SK-N-SH (cell line): Measurements from ENCODE around the gene PDCD11. TPM values are rescaled to one million over a fixed set of nuclear protein-coding genes. Genes with fewer than 3 reads are reported as not detected.

ENCODE experiments used
- CTCF ChIA-PET: fragments of 300-600, 350-600 bp; formaldehyde crosslinking; extraction: SDS; loops from one replicate; lab custom pipeline; 2021; lab: Yijun Ruan, JAX
- POLR2A ChIA-PET: fragments of 350-600 bp; sonication (Branson Sonifier 250); formaldehyde crosslinking; extraction: SDS; loops from one replicate; lab custom pipeline; 2020; ENCODE audit warnings: antibody characterized with exemption, inconsistent platforms; lab: Yijun Ruan, JAX
- DNase-seq: peaks from one replicate; pipeline ENCODE4 v3.0.0; 2012
- H2AFZ ChIP-seq: fragments of 200-600 bp; sonication (generic); 2 replicates; pipeline ENCODE4 v1.8.1; 2016; ENCODE audit warnings: antibody characterized with exemption, mild to moderate bottlenecking, low read depth
- H3F3A ChIP-seq: fragments of 200-600 bp; sonication (generic); replicated peaks from 2 replicates; pipeline ENCODE3; 2016; ENCODE audit warnings: antibody characterized with exemption, mild to moderate bottlenecking; ENCODE audit not compliant: insufficient read depth
- H3K27ac ChIP-seq, 2 experiments: fragments of 200-500 bp in 1 of 2; fragments of 200-600 bp in 1 of 2; sonication (Bioruptor generic) in 1 of 2; sonication (generic), shearing (Covaris generic) in 1 of 2; 2 replicates each; pipeline versions ENCODE4 v1.5.1 to v1.6.1; 2014 to 2016; ENCODE audit warnings: low read depth in 2 of 2, inconsistent platforms in 1 of 2, low read length in 1 of 2, mild to moderate bottlenecking in 1 of 2, mixed read lengths in 1 of 2
- H3K27me3 ChIP-seq: fragments of 200-600 bp; sonication (generic), shearing (Covaris generic); 2 replicates; pipeline ENCODE4 v1.6.1; 2016; ENCODE audit warnings: mixed run types; ENCODE audit not compliant: insufficient read depth
- H3K36me3 ChIP-seq, 2 experiments: fragments of 200-500 bp in 1 of 2; fragments of 200-600 bp in 1 of 2; sonication (Bioruptor generic) in 1 of 2; sonication (generic) in 1 of 2; replicated peaks in 1 of 2; 2 replicates each; pipeline versions ENCODE3 to v1.5.1; 2014 to 2016; ENCODE audit warnings: low read length in 1 of 2, mild to moderate bottlenecking in 1 of 2; ENCODE audit not compliant: insufficient read depth in 2 of 2, control insufficient read depth in 1 of 2
- H3K4me1 ChIP-seq, 2 experiments: fragments of 200-500 bp in 1 of 2; fragments of 200-600 bp in 1 of 2; sonication (Bioruptor generic) in 1 of 2; sonication (generic), shearing (Covaris generic) in 1 of 2; 2 replicates each; pipeline versions ENCODE4 v1.5.1 to v1.6.1; 2014 to 2016; ENCODE audit warnings: low read depth in 1 of 2, low read length in 1 of 2, mixed run types in 1 of 2; ENCODE audit not compliant: insufficient read depth in 2 of 2, control insufficient read depth in 1 of 2
- H3K4me2 ChIP-seq: fragments of 200-600 bp; sonication (generic), shearing (Covaris generic); 2 replicates; pipeline ENCODE4 v1.6.1; 2017; ENCODE audit warnings: mixed run types
- H3K4me3 ChIP-seq, 2 experiments: fragments of 200-500 bp in 1 of 2; fragments of 200-600 bp in 1 of 2; sonication (Bioruptor generic) in 1 of 2; sonication (generic), shearing (Covaris generic) in 1 of 2; 2 replicates each; pipeline versions ENCODE4 v1.5.1 to v1.8.1; 2014 to 2016; ENCODE audit warnings: low read depth in 2 of 2, inconsistent platforms in 1 of 2, low read length in 1 of 2, mild to moderate bottlenecking in 1 of 2, mixed read lengths in 1 of 2, moderate library complexity in 1 of 2
- H3K79me2 ChIP-seq: fragments of 200-600 bp; sonication (generic); 2 replicates; pipeline ENCODE4 v1.8.1; 2017; ENCODE audit warnings: mild to moderate bottlenecking; ENCODE audit not compliant: insufficient read depth
- H3K9ac ChIP-seq: fragments of 200-600 bp; sonication (generic); 2 replicates; pipeline ENCODE4 v1.6.1; 2017; ENCODE audit warnings: mixed run types
- H3K9me2 ChIP-seq: fragments of 200-600 bp; sonication (generic); 2 replicates; pipeline ENCODE4 v1.6.1; 2017; ENCODE audit warnings: mixed run types
- H3K9me3 ChIP-seq: fragments of 200-600 bp; sonication (generic); 2 replicates; pipeline ENCODE4 v1.6.1; 2017; ENCODE audit warnings: mixed run types, mild to moderate bottlenecking, moderate library complexity
- H4K20me1 ChIP-seq: fragments of 200-600 bp; sonication (generic); 2 replicates; pipeline ENCODE4 v1.6.1; 2017; ENCODE audit warnings: mild to moderate bottlenecking, mixed run types; ENCODE audit not compliant: insufficient read depth
- CHD2 ChIP-seq: fragments of 150-350 bp; IDR thresholded peaks from 2 replicates; pipeline ENCODE4 v1.6.1; 2018; ENCODE audit warnings: low read length; ENCODE audit not compliant: partially characterized antibody
- EP300 ChIP-seq, 2 experiments: IDR thresholded peaks; 2 replicates each; pipeline versions ENCODE4 v1.4.0 to v1.6.1; 2012; ENCODE audit warnings: borderline replicate concordance in 1 of 2, low read depth in 1 of 2, low read length in 1 of 2
- FOSL2 ChIP-seq: IDR thresholded peaks from 2 replicates; pipeline ENCODE4 v1.4.0; 2012; ENCODE audit warnings: low read depth, mild to moderate bottlenecking, moderate library complexity, borderline replicate concordance
- FOXM1 ChIP-seq: IDR thresholded peaks from 2 replicates; pipeline ENCODE4 v1.4.0; 2012; ENCODE audit warnings: low read depth, mild to moderate bottlenecking
- GABPA ChIP-seq: IDR thresholded peaks from 2 replicates; pipeline ENCODE4 v1.4.0; 2012; ENCODE audit warnings: low read depth, mild to moderate bottlenecking
- GATA2 ChIP-seq: sonication (generic); formaldehyde crosslinking; IDR thresholded peaks from 2 replicates; pipeline ENCODE4 v1.5.0; 2020; ENCODE audit warnings: mild to moderate bottlenecking, missing genetic modification reagents
- NFIC ChIP-seq: IDR thresholded peaks from 2 replicates; pipeline ENCODE4 v1.4.0; 2012; ENCODE audit warnings: borderline replicate concordance
- NRF1 ChIP-seq: IDR thresholded peaks from 2 replicates; pipeline ENCODE4 v1.6.1; 2012; ENCODE audit warnings: low read depth, mild to moderate bottlenecking, low read length
- RAD21 ChIP-seq: IDR thresholded peaks from 2 replicates; pipeline ENCODE4 v1.6.1; 2012; ENCODE audit warnings: mild to moderate bottlenecking, low read length
- RCOR1 ChIP-seq: fragments of 150-350 bp; IDR thresholded peaks from 2 replicates; pipeline ENCODE4 v1.6.1; 2017; ENCODE audit warnings: antibody characterized with exemption, low read length
- RFX5 ChIP-seq: IDR thresholded peaks from 2 replicates; pipeline ENCODE4 v1.6.1; 2012; ENCODE audit warnings: mild to moderate bottlenecking, improper control_type of control experiment, low read length
- TAF1 ChIP-seq: IDR thresholded peaks from 2 replicates; pipeline ENCODE4 v1.6.1; 2012; ENCODE audit warnings: low read depth, mild to moderate bottlenecking, low read length, moderate library complexity, borderline replicate concordance
- TEAD4 ChIP-seq: IDR thresholded peaks from 2 replicates; pipeline ENCODE4 v1.4.0; 2012; ENCODE audit warnings: mild to moderate bottlenecking, borderline replicate concordance; ENCODE audit not compliant: insufficient read depth
- YY1 ChIP-seq: IDR thresholded peaks from 2 replicates; pipeline ENCODE4 v1.4.0; 2012; ENCODE audit warnings: low read depth, mild to moderate bottlenecking
- WGBS: methylation state at CpG from one replicate; pipeline ENCODE4 v1.1.6; 2017; ENCODE audit warnings: low lambda C conversion rate; 5-methylcytosine and 5-hydroxymethylcytosine counted together
- polyA plus RNA-seq, 3 experiments: library from polyadenylated mRNA; depleted of rRNA; stranded (reverse); fragments of >200 nt; gene quantifications; 2 replicates each; pipeline ENCODE4 v1.2.3, GENCODE V29; 2012
- TF ChIP-seq, protein P1 (sequence below): IDR thresholded peaks from 2 replicates; pipeline ENCODE4; 2012
- TF ChIP-seq, protein P2 (sequence below): IDR thresholded peaks from 2 replicates; pipeline ENCODE4 v1.4.0; 2012; ENCODE audit warnings: low read depth
- TF ChIP-seq, protein P3 (sequence below): IDR thresholded peaks from 2 replicates; pipeline ENCODE4 v1.4.0; 2012; ENCODE audit warnings: low read depth, borderline replicate concordance
- TF ChIP-seq, protein P4 (sequence below): IDR thresholded peaks from 2 replicates; pipeline ENCODE4 v1.4.0; 2012; ENCODE audit warnings: low read depth, borderline replicate concordance

The PDCD11 gene
- polyA plus RNA-seq, 1 of the 3 experiments (the other 2 are of a cell fraction) = 29.8 TPM

DNA sequence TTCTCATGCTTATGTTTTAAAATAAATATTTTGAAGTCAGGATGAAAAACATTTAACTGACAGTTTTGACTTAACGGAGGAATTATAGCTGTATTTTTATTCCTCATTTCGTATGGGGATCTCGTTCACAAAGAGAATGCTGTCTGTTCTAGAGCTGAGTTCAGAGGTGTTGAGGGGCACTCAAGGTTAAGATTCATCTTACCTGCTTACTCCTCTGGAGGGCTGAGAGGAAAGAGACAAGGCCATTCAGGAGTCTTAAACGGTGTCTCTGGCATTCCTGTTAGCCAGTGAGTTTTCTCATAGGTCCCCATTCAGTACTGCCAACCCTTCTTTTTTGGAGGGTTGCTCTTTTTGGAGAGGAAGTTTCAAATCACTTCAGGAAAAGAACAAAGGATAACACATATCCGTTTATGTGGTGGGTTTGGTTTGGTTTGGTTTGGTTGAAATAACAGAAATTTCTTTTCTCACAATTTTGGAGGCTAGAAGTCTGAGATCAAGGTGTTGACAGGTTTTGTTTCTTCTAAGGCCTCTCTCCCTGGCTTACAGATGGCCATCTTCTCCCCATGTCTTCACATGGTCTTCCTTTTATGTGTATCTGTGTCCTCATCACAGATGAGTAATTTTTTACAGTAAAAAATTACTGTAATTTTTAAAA is 32.7 kb downstream of the PDCD11 start:
- H3K9ac ChIP-seq = no peak overlapping the region
- CTCF ChIA-PET = interaction anchor here (3.5 kb wide), 1 partner anchor 56 kb away, joined by 12 read pairs; no protein-coding TSS in a partner anchor
- no peak for DNase-seq
- TF ChIP-seq GABPA (no peak), EP300 (IDR thresholded peaks at IDR 0.05; ENCODE audit: borderline replicate concordance in 1 of 2, low read depth in 1 of 2, low read length in 1 of 2) (no peak), RFX5 (no peak), TEAD4 (no peak), GATA2 (CRISPR knock-in tag) (no peak), RAD21 (no peak), FOSL2 (no peak), NFIC (no peak), FOXM1 (no peak), TAF1 (no peak), YY1 (no peak), RCOR1 (no peak), NRF1 (no peak), CHD2 (no peak)
- TF ChIP-seq, protein P1, sequence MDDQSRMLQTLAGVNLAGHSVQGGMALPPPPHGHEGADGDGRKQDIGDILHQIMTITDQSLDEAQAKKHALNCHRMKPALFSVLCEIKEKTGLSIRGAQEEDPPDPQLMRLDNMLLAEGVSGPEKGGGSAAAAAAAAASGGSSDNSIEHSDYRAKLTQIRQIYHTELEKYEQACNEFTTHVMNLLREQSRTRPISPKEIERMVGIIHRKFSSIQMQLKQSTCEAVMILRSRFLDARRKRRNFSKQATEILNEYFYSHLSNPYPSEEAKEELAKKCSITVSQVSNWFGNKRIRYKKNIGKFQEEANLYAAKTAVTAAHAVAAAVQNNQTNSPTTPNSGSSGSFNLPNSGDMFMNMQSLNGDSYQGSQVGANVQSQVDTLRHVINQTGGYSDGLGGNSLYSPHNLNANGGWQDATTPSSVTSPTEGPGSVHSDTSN = no peak
- TF ChIP-seq, protein P2, sequence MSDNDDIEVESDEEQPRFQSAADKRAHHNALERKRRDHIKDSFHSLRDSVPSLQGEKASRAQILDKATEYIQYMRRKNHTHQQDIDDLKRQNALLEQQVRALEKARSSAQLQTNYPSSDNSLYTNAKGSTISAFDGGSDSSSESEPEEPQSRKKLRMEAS = no peak
- TF ChIP-seq, protein P3, sequence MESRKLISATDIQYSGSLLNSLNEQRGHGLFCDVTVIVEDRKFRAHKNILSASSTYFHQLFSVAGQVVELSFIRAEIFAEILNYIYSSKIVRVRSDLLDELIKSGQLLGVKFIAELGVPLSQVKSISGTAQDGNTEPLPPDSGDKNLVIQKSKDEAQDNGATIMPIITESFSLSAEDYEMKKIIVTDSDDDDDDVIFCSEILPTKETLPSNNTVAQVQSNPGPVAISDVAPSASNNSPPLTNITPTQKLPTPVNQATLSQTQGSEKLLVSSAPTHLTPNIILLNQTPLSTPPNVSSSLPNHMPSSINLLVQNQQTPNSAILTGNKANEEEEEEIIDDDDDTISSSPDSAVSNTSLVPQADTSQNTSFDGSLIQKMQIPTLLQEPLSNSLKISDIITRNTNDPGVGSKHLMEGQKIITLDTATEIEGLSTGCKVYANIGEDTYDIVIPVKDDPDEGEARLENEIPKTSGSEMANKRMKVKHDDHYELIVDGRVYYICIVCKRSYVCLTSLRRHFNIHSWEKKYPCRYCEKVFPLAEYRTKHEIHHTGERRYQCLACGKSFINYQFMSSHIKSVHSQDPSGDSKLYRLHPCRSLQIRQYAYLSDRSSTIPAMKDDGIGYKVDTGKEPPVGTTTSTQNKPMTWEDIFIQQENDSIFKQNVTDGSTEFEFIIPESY = no peak
- TF ChIP-seq, protein P4, sequence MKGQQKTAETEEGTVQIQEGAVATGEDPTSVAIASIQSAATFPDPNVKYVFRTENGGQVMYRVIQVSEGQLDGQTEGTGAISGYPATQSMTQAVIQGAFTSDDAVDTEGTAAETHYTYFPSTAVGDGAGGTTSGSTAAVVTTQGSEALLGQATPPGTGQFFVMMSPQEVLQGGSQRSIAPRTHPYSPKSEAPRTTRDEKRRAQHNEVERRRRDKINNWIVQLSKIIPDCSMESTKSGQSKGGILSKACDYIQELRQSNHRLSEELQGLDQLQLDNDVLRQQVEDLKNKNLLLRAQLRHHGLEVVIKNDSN = no peak
- TF ChIP-seq, all 33 proteins: peak for 0
- H3F3A ChIP-seq = no peaks in the 10 kb centered on the region
- H3K27ac ChIP-seq = no peak overlapping the region
- H3K79me2 ChIP-seq = no peaks in the 10 kb centered on the region
- no peaks in the 10 kb centered on the region for H3K9me2 ChIP-seq
- POLR2A ChIA-PET = no interaction called here
- H3K36me3 ChIP-seq = peaks cover 76 to 79% of the 10 kb centered on the region in 2 experiments
- no peaks in the 10 kb centered on the region for H3K27me3 ChIP-seq
- H3K4me2 ChIP-seq = no peak overlapping the region
- no peaks in the 10 kb centered on the region for H4K20me1 ChIP-seq
- no peaks in the 10 kb centered on the region for H3K4me1 ChIP-seq
- no peak overlapping the region for H2AFZ ChIP-seq
- H3K9me3 ChIP-seq = no peaks in the 10 kb centered on the region
- no peak overlapping the region for H3K4me3 ChIP-seq
- 84% methylated on average over 5 of the region's 5 CpGs for WGBS
